Middle frontal gyrus (tissue), 1 donor: ENCODE measurements around the gene LUM.

Experiments
- DNase-seq: peaks from one replicate; pipeline ENCODE4 v3.0.0-alpha.2; 2015; ENCODE audit warnings: low spot score; ENCODE audit errors: extremely low spot score

LUM gene

GRCh38 chr12:91077228-91077954, 33.9 kb downstream of the LUM start:
- DNase-seq = no peak

GRCh38 chr12:91074851-91075250, 36.4 kb downstream of the LUM start:
- no peak for DNase-seq

DNA sequence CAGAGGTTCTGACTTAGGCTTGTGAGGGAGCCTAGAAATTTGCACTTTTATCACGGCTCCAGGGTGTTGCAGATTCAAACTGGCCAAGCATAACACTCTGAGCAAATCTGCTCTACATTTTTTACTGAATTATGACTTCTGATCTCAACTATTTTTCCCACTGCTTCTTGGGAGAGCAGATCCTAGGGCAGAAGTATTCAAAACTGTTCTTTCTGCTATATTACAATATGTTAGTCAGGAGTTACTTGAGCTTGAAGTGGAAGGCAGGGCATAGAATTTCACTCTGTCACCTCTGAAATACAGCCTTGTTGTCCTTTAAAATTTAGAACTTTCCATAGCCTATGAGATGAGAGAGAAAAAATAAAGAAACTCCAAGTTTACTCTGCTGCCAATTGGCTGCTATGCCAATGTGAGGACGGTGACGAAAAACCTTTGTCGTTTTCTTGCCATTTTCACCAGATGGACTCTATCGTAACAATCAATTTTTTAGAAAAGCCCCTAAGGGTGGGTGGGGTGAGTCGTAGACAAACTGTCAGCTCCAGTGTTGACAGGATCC, 37.1 kb downstream of the LUM start:
- DNase-seq = no peak

- no peak for DNase-seq
Measured at GRCh38 chr12:91073426-91073825, 37.9 kb downstream of the LUM start.

DNA sequence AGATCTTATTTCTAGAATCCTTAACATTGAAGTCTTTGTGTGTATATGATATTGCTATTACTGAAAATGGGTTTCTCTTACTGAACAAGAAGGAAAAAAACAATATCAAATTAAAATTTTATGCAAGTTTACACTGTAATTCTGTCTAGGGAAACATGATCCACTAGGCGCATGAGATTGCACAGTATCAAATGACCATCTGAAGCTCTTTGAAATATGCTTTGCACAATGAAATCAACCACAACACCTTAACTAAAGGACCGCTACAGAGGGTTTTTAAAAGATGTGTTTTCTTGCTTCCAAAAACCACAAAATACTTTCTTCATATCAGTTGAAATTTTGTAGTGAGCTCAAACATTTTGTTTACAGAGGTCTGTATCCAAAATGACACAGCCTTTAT, 38.4 kb downstream of the LUM start:
- DNase-seq = no peak

DNA sequence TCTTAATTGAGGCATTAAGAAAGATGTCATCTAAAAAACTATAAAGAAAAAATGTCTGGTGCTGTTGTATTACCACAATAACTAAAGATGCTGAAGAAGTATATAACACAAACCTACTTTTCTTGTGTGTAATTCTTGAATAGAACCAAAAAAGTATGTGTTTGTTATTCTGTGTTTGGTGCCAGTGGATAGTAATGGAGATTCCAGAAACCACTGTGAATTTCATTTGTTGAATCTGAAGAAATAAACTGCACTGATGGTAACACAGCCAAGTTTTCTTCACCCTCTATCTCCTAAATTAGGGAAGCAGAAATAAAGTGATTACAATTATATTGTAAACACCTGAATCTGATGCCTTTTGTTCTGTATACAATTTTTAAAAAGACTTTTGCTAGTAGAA, 40.4 kb downstream of the LUM start:
- DNase-seq = no peak

GRCh38 chr12:91065396-91065795, 45.9 kb downstream of the LUM start:
- no peak for DNase-seq

DNA sequence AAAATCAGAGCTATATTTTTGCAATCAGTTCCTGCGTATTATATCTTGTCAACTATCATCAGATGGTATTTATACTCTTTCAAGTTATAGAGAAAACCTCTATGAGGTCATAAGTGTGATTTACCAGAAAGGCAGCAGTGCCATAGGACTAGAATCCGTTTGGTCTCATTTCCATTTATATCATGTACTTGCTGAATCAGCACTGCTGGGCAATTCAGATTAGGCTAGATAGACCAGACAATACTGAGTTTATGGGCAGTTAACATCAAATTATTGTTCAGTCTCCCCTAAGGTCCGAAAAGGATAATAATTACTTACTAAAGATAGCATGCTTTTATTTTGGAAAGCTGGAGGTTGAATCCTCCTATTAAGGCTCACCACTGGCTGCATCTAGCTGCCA, 46.7 kb downstream of the LUM start:
- no peak for DNase-seq

GRCh38 chr12:91061091-91061490, 50.2 kb downstream of the LUM start:
- no peak for DNase-seq

- DNase-seq = no peak
Measured at GRCh38 chr12:91059211-91059610, 52.1 kb downstream of the LUM start.

- DNase-seq = no peak
Measured at GRCh38 chr12:91058786-91059185, 52.5 kb downstream of the LUM start.

DNA sequence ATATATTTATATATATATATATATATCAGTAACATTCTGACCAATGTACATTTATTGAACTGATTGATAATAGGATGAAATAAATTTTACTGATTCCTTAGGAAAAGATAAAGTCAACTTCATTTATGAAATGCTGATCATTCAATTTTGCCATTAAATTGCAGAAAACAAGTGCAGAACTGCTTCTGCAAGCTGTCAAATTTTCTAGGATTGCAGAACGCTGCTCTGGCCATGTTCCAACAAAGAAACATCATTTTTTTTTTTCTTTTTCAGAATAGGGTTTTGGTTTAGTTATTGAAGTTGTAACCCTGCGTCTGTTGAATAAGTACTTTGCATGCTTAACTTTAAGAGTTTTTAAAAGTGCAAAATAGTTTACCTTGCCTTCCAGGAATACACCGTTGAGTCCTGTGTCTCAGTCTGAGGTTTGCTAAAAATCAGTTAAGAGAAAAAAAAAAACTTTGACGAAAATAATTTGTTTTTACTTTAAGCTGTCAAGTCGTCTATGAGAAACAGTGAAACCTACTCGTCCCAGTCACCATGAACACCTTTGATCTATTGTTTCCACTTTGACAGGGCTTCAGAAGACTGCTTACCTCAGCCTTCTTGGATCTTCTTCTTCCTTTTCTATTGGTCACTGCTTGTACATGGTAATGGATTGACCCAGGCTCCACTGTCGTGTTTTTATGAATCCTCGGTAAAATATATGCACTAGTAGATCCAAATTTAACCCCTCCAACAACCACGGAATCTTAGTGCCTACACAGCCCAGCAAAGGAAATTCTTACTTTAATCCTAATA, 53.7 kb downstream of the LUM start, which contains the start of gene KERA:
TSS of gene KERA (minus strand) at position 657 of the 798 bp plus-strand sequence. CDS start 1,743 bp downstream, outside the sequence.
- DNase-seq = no peak

DNA sequence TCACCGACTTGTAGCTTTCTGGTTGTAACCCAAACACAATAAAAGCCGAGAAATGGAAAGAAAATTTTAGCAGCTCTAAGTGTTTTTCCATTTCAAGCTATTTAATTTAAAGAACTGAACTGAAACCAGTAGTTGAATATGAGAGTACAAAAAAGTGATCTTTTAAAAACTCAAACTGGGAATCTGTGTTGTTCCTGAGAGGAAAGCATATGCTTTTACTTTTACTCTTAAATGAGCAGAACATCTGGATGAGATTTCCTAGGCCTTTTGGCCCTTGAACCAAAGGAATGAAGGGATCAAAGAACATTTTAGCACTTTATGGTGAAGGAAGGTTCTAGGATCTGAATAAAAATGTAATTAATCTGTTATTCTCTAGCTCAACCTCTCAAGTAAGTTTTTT, 54.8 kb downstream of the LUM start:
- no peak for DNase-seq

- no peak for DNase-seq
Measured at GRCh38 chr12:91055976-91056375, 55.3 kb downstream of the LUM start.

DNA sequence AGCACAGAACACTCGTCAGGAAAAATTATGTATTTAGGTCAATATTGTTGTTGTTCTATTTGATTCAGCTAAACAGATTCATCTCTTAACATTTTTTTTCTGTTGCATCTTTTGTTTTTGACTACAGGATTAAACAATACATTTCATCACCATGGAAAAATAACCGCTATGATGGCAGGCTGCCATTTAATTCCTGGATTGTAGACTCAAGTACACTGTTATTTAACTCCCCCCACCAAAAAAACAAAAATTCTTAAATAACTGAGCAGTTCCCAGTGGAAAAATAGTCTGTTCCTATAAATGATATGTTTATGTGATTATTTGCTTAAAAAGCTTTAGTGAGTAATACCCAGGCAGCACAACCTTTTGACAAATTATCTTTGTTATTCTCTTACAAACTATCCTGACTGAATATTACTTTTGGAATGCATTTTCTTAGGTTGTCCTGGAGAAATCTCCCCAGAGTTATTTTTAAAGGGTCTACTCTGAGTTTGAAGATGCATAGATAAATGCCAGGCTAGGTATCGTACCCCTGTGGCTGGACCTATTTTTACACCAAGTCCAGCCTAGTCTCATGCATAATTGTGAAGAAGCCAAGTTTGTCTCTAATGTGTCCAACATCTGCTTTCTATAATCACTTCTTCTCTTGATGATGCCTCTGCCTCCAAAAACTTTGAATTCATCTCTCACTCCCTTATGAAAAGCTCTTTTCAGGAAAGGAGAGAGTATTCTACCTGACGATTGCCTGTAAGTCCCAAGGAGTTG, 57.2 kb downstream of the LUM start:
- no peak for DNase-seq
